HEK293 (cell line): Measurements from ENCODE around the gene SBK2.

Experiments used
- GLIS1 ChIP-seq: fragments of 450-650 bp; formaldehyde crosslinking; IDR thresholded peaks from 2 replicates; pipeline ENCODE4 v1.5.1; 2016; ENCODE audit warnings: missing biosample characterization, missing genetic modification characterization
- GLIS2 ChIP-seq: fragments of 450-650 bp; formaldehyde crosslinking; IDR thresholded peaks from 2 replicates; pipeline ENCODE4 v1.5.1; 2016; ENCODE audit warnings: missing biosample characterization, missing genetic modification characterization
- MEIS1 ChIP-seq: sonication (generic); formaldehyde crosslinking; IDR thresholded peaks from 2 replicates; pipeline ENCODE4 v1.8.1; 2022; ENCODE audit warnings: missing genetic modification reagents, mild to moderate bottlenecking, borderline replicate concordance
- SCRT1 ChIP-seq: fragments of 450-650 bp; formaldehyde crosslinking; IDR thresholded peaks from 2 replicates; pipeline ENCODE4 v1.5.1; 2016; ENCODE audit warnings: missing biosample characterization, missing genetic modification characterization, borderline replicate concordance
- WT1 ChIP-seq: fragments of 450-650 bp; formaldehyde crosslinking; IDR thresholded peaks from 2 replicates; pipeline ENCODE4 v1.5.1; 2016; ENCODE audit warnings: missing biosample characterization, missing genetic modification characterization
- ZBTB1 ChIP-seq: fragments of 450-650 bp; formaldehyde crosslinking; IDR thresholded peaks from 2 replicates; pipeline ENCODE4 v1.5.1; 2016; ENCODE audit warnings: missing biosample characterization, missing genetic modification characterization
- ZBTB21 ChIP-seq: fragments of 450-650 bp; formaldehyde crosslinking; IDR thresholded peaks from 2 replicates; pipeline ENCODE4 v1.5.1; 2017; ENCODE audit warnings: missing biosample characterization, missing genetic modification characterization
- ZBTB48 ChIP-seq: fragments of 450-650 bp; formaldehyde crosslinking; IDR thresholded peaks from 2 replicates; pipeline ENCODE4 v1.5.1; 2016; ENCODE audit warnings: missing biosample characterization, missing genetic modification characterization
- ZNF274 ChIP-seq, 2 experiments: fragments of 200-500 bp in 1 of 2; fragments of 450-650 bp in 1 of 2; sonication (Bioruptor generic) in 1 of 2; formaldehyde crosslinking in 1 of 2; IDR thresholded peaks; 2 replicates each; pipeline versions ENCODE4 v1.5.1 to v1.6.1; 2014 to 2016; ENCODE audit warnings: borderline replicate concordance in 1 of 2, inconsistent platforms in 1 of 2, low read length in 1 of 2, missing biosample characterization in 1 of 2, missing genetic modification characterization in 1 of 2
- ZNF366 ChIP-seq: fragments of 450-650 bp; formaldehyde crosslinking; conservative IDR thresholded peaks from 2 replicates; pipeline ENCODE4 v1.5.1; 2016; ENCODE audit warnings: missing biosample characterization, missing genetic modification characterization
- ZNF426 ChIP-seq: fragments of 450-650 bp; formaldehyde crosslinking; IDR thresholded peaks from 2 replicates; pipeline ENCODE4 v1.5.1; 2017; ENCODE audit warnings: missing biosample characterization, missing genetic modification characterization, mild to moderate bottlenecking, inconsistent platforms, moderate library complexity
- ZNF529 ChIP-seq: fragments of 450-650 bp; formaldehyde crosslinking; IDR thresholded peaks from 2 replicates; pipeline ENCODE4 v1.5.1; 2017; ENCODE audit warnings: missing genetic modification characterization, missing biosample characterization; ENCODE audit not compliant: insufficient replicate concordance
- ZNF585B ChIP-seq: fragments of 450-650 bp; formaldehyde crosslinking; IDR thresholded peaks from 2 replicates; pipeline ENCODE4 v1.5.1; 2016; ENCODE audit warnings: missing biosample characterization, missing genetic modification characterization
- ZNF623 ChIP-seq: fragments of 450-650 bp; formaldehyde crosslinking; IDR thresholded peaks from 2 replicates; pipeline ENCODE4 v1.5.1; 2016; ENCODE audit warnings: missing biosample characterization, missing genetic modification characterization
- ZNF707 ChIP-seq: fragments of 450-650 bp; formaldehyde crosslinking; IDR thresholded peaks from 2 replicates; pipeline ENCODE4 v1.5.1; 2016; ENCODE audit warnings: missing biosample characterization, missing genetic modification characterization
- ZNF777 ChIP-seq: fragments of 450-650 bp; formaldehyde crosslinking; IDR thresholded peaks from 2 replicates; pipeline ENCODE4 v1.5.1; 2017; ENCODE audit warnings: missing biosample characterization, missing genetic modification characterization, borderline replicate concordance
- TF ChIP-seq, protein P1 (sequence below): fragments of 450-650 bp; formaldehyde crosslinking; IDR thresholded peaks from 2 replicates; pipeline ENCODE4 v1.5.1; 2016; ENCODE audit warnings: missing biosample characterization, missing genetic modification characterization
- TF ChIP-seq, protein P2 (sequence below): fragments of 450-650 bp; formaldehyde crosslinking; IDR thresholded peaks from 2 replicates; pipeline ENCODE4 v1.5.1; 2016; ENCODE audit warnings: missing biosample characterization, missing genetic modification characterization
- TF ChIP-seq, protein P3 (sequence below): fragments of 450-650 bp; formaldehyde crosslinking; IDR thresholded peaks from 2 replicates; pipeline ENCODE4 v1.5.1; 2017; ENCODE audit warnings: missing biosample characterization, missing genetic modification characterization
- TF ChIP-seq, protein P4 (sequence below): fragments of 450-650 bp; formaldehyde crosslinking; IDR thresholded peaks from 2 replicates; pipeline ENCODE4 v1.5.1; 2016; ENCODE audit warnings: missing biosample characterization, missing genetic modification characterization
- TF ChIP-seq, protein P5 (sequence below): fragments of 450-650 bp; formaldehyde crosslinking; IDR thresholded peaks from 2 replicates; pipeline ENCODE4 v1.5.1; 2016; ENCODE audit warnings: missing biosample characterization, missing genetic modification characterization
- TF ChIP-seq, protein P6 (sequence below): fragments of 450-650 bp; IDR thresholded peaks from 2 replicates; pipeline ENCODE4 v1.5.1; 2018; ENCODE audit warnings: missing biosample characterization, missing genetic modification characterization
- TF ChIP-seq, protein P7 (sequence below): fragments of 450-650 bp; formaldehyde crosslinking; optimal IDR thresholded peaks from 2 replicates; pipeline ENCODE3; 2016; ENCODE audit warnings: missing biosample characterization, mild to moderate bottlenecking, missing genetic modification characterization
- TF ChIP-seq, protein P8 (sequence below): fragments of 450-650 bp; formaldehyde crosslinking; IDR thresholded peaks from 2 replicates; pipeline ENCODE4 v1.5.1; 2017; ENCODE audit warnings: missing biosample characterization, missing genetic modification characterization

Gene SBK2

DNA sequence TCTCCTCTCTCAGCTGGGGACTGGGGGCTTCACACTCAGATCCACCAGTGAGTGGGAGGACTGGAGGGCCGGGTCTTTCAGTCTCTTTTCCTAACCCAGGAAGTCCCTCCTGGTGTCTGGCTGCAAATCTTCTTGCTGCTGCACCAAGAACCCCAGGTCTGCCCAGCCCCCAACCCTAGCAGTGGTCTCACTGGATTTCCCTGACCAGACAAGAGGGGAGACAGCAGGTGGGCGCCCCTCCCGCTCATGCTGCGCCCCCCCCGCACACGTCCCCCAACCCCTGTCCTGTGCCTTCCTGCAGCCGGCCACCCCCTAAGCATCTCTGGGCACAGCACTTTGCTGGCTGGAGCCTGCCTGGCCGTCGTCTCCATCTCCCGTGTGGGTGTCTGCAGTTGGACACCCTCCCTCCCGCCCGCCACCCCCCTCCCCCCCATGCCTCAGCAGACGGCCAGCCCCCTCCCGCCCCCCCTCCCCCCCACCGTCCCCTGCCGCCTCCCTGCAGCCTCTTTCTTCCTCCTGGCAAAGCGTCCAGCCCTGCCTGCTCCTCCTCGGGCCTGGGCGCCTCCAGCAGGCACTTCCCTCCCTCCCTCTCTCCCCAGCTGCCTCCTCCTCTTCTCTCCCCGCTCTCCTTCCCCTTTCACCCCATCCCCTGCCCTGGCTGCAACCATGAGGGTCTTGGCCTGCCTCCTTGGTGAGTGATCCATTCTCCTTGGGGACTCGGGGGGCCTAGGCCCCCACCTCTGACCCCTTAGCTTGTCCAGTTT lies 48.8 kb downstream of the SBK2 start, which contains the start of gene SSC5D (continued):
- TF ChIP-seq, protein P1, sequence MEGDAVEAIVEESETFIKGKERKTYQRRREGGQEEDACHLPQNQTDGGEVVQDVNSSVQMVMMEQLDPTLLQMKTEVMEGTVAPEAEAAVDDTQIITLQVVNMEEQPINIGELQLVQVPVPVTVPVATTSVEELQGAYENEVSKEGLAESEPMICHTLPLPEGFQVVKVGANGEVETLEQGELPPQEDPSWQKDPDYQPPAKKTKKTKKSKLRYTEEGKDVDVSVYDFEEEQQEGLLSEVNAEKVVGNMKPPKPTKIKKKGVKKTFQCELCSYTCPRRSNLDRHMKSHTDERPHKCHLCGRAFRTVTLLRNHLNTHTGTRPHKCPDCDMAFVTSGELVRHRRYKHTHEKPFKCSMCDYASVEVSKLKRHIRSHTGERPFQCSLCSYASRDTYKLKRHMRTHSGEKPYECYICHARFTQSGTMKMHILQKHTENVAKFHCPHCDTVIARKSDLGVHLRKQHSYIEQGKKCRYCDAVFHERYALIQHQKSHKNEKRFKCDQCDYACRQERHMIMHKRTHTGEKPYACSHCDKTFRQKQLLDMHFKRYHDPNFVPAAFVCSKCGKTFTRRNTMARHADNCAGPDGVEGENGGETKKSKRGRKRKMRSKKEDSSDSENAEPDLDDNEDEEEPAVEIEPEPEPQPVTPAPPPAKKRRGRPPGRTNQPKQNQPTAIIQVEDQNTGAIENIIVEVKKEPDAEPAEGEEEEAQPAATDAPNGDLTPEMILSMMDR (tag by site-specific recombination) = no peak
- TF ChIP-seq, protein P2, sequence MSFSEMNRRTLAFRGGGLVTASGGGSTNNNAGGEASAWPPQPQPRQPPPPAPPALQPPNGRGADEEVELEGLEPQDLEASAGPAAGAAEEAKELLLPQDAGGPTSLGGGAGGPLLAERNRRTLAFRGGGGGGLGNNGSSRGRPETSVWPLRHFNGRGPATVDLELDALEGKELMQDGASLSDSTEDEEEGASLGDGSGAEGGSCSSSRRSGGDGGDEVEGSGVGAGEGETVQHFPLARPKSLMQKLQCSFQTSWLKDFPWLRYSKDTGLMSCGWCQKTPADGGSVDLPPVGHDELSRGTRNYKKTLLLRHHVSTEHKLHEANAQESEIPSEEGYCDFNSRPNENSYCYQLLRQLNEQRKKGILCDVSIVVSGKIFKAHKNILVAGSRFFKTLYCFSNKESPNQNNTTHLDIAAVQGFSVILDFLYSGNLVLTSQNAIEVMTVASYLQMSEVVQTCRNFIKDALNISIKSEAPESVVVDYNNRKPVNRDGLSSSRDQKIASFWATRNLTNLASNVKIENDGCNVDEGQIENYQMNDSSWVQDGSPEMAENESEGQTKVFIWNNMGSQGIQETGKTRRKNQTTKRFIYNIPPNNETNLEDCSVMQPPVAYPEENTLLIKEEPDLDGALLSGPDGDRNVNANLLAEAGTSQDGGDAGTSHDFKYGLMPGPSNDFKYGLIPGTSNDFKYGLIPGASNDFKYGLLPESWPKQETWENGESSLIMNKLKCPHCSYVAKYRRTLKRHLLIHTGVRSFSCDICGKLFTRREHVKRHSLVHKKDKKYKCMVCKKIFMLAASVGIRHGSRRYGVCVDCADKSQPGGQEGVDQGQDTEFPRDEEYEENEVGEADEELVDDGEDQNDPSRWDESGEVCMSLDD (tag by site-specific recombination) = no peak; the same call in none of the 2 replicates
- TF ChIP-seq, protein P3, sequence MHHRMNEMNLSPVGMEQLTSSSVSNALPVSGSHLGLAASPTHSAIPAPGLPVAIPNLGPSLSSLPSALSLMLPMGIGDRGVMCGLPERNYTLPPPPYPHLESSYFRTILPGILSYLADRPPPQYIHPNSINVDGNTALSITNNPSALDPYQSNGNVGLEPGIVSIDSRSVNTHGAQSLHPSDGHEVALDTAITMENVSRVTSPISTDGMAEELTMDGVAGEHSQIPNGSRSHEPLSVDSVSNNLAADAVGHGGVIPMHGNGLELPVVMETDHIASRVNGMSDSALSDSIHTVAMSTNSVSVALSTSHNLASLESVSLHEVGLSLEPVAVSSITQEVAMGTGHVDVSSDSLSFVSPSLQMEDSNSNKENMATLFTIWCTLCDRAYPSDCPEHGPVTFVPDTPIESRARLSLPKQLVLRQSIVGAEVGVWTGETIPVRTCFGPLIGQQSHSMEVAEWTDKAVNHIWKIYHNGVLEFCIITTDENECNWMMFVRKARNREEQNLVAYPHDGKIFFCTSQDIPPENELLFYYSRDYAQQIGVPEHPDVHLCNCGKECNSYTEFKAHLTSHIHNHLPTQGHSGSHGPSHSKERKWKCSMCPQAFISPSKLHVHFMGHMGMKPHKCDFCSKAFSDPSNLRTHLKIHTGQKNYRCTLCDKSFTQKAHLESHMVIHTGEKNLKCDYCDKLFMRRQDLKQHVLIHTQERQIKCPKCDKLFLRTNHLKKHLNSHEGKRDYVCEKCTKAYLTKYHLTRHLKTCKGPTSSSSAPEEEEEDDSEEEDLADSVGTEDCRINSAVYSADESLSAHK (tag by site-specific recombination) = no peak
- TF ChIP-seq, protein P4, sequence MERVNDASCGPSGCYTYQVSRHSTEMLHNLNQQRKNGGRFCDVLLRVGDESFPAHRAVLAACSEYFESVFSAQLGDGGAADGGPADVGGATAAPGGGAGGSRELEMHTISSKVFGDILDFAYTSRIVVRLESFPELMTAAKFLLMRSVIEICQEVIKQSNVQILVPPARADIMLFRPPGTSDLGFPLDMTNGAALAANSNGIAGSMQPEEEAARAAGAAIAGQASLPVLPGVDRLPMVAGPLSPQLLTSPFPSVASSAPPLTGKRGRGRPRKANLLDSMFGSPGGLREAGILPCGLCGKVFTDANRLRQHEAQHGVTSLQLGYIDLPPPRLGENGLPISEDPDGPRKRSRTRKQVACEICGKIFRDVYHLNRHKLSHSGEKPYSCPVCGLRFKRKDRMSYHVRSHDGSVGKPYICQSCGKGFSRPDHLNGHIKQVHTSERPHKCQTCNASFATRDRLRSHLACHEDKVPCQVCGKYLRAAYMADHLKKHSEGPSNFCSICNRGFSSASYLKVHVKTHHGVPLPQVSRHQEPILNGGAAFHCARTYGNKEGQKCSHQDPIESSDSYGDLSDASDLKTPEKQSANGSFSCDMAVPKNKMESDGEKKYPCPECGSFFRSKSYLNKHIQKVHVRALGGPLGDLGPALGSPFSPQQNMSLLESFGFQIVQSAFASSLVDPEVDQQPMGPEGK (tag by site-specific recombination) = peak; percentile 37; the same call in 1 of the 2 replicates
- TF ChIP-seq ZNF274 (IDR thresholded peaks at IDR 0.05; ENCODE audit: low read length) (no peak), ZNF274 (tag by site-specific recombination; IDR thresholded peaks at IDR 0.05; ENCODE audit: borderline replicate concordance) (no peak), ZBTB1 (tag by site-specific recombination) (no peak), ZNF366 (tag by site-specific recombination) (peak; percentile 71), ZNF426 (tag by site-specific recombination) (no peak), ZBTB48 (peak; percentile 42; the same call in 1 of the 2 replicates), WT1 (tag by site-specific recombination) (peak; percentile 13; the same call in 1 of the 2 replicates), SCRT1 (tag by site-specific recombination) (no peak), ZNF529 (tag by site-specific recombination) (no peak), GLIS2 (tag by site-specific recombination) (no peak; the same call in 1 of the 2 replicates), ZNF777 (no peak), ZNF623 (peak; percentile 28), ZBTB21 (no peak), MEIS1 (CRISPR knock-in tag) (no peak), GLIS1 (tag by site-specific recombination) (no peak), ZNF707 (no peak), ZNF585B (tag by site-specific recombination) (no peak)
- TF ChIP-seq, protein P5, sequence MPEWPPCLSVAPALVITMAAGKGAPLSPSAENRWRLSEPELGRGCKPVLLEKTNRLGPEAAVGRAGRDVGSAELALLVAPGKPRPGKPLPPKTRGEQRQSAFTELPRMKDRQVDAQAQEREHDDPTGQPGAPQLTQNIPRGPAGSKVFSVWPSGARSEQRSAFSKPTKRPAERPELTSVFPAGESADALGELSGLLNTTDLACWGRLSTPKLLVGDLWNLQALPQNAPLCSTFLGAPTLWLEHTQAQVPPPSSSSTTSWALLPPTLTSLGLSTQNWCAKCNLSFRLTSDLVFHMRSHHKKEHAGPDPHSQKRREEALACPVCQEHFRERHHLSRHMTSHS (tag by site-specific recombination) = no peak
- TF ChIP-seq, protein P6, sequence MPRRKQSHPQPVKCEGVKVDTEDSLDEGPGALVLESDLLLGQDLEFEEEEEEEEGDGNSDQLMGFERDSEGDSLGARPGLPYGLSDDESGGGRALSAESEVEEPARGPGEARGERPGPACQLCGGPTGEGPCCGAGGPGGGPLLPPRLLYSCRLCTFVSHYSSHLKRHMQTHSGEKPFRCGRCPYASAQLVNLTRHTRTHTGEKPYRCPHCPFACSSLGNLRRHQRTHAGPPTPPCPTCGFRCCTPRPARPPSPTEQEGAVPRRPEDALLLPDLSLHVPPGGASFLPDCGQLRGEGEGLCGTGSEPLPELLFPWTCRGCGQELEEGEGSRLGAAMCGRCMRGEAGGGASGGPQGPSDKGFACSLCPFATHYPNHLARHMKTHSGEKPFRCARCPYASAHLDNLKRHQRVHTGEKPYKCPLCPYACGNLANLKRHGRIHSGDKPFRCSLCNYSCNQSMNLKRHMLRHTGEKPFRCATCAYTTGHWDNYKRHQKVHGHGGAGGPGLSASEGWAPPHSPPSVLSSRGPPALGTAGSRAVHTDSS (tag by site-specific recombination) = no peak
- TF ChIP-seq, protein P7, sequence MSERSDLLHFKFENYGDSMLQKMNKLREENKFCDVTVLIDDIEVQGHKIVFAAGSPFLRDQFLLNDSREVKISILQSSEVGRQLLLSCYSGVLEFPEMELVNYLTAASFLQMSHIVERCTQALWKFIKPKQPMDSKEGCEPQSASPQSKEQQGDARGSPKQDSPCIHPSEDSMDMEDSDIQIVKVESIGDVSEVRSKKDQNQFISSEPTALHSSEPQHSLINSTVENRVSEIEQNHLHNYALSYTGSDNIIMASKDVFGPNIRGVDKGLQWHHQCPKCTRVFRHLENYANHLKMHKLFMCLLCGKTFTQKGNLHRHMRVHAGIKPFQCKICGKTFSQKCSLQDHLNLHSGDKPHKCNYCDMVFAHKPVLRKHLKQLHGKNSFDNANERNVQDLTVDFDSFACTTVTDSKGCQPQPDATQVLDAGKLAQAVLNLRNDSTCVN (tag by site-specific recombination) = no peak
- TF ChIP-seq, protein P8, sequence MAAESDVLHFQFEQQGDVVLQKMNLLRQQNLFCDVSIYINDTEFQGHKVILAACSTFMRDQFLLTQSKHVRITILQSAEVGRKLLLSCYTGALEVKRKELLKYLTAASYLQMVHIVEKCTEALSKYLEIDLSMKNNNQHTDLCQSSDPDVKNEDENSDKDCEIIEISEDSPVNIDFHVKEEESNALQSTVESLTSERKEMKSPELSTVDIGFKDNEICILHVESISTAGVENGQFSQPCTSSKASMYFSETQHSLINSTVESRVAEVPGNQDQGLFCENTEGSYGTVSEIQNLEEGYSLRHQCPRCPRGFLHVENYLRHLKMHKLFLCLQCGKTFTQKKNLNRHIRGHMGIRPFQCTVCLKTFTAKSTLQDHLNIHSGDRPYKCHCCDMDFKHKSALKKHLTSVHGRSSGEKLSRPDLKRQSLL (tag by site-specific recombination) = no peak
